ENCODE results near the gene RRP12. TPM values are rescaled to one million over a fixed set of nuclear protein-coding genes. Genes with fewer than 3 reads are reported as not detected.

Gene RRP12
- total RNA-seq, 1 experiment from 2014 or later, result 86.2 TPM

- Histone ChIP-seq H3K27me3 (replicated peaks; ENCODE audit: insufficient read depth, low read depth, low read length, poor library complexity) (no peaks in the 10 kb centered on the region), H3K4me1 (ENCODE audit: insufficient read depth, low read length, poor library complexity, severe bottlenecking) (no peaks in the 10 kb centered on the region), H3K27ac (ENCODE audit: low read depth, low read length, poor library complexity, severe bottlenecking) (no peak overlapping the region), H3K36me3 (ENCODE audit: insufficient read depth, low read length, poor library complexity, severe bottlenecking) (peaks cover 9% of the 10 kb centered on the region), H3K9me3 (ENCODE audit: low read depth, low read length, poor library complexity, severe bottlenecking) (no peaks in the 10 kb centered on the region), H3K4me3 (ENCODE audit: low read depth, low read length, poor library complexity, severe bottlenecking) (no peak overlapping the region)
- ChIA-PET POLR2A (ENCODE audit: low non-redundant PET) (no interaction called here), CTCF (no interaction called here)
- TF ChIP-seq EZH2 (IDR thresholded peaks at IDR 0.05; ENCODE audit: borderline replicate concordance, low read depth, low read length, poor library complexity, severe bottlenecking) (no peak), CTCF (conservative IDR thresholded peaks at IDR 0.05; ENCODE audit: low read depth, low read length) (no peak)
- no peak for DNase-seq (ENCODE audit: low spot score)
- intact Hi-C loops (cut with micrococcal nuclease; ENCODE audit: unreplicated experiment), result no loop called here
- no TSS peak for BruUV-seq (replicated peaks)
These were observed 38.7 kb downstream of the RRP12 start for GRCh38 chr10:97362310-97363033.

GRCh38 chr10:97361537-97361901 is 39.6 kb downstream of the RRP12 start:
- intact Hi-C loops (cut with micrococcal nuclease; ENCODE audit: unreplicated experiment), result no loop called here
- CTCF ChIA-PET, result no interaction called here
- Histone ChIP-seq H3K27me3 (replicated peaks; ENCODE audit: insufficient read depth, low read depth, low read length, poor library complexity) (no peaks in the 10 kb centered on the region), H3K27ac (ENCODE audit: low read depth, low read length, poor library complexity, severe bottlenecking) (no peak overlapping the region), H3K4me3 (ENCODE audit: low read depth, low read length, poor library complexity, severe bottlenecking) (no peak overlapping the region), H3K9me3 (ENCODE audit: low read depth, low read length, poor library complexity, severe bottlenecking) (no peaks in the 10 kb centered on the region), H3K4me1 (ENCODE audit: insufficient read depth, low read length, poor library complexity, severe bottlenecking) (no peaks in the 10 kb centered on the region), H3K36me3 (ENCODE audit: insufficient read depth, low read length, poor library complexity, severe bottlenecking) (peaks cover 10% of the 10 kb centered on the region)
- no TSS peak for BruUV-seq (replicated peaks)
- POLR2A ChIA-PET (ENCODE audit: low non-redundant PET), result no interaction called here
- no peak for DNase-seq (ENCODE audit: low spot score)
- TF ChIP-seq CTCF (conservative IDR thresholded peaks at IDR 0.05; ENCODE audit: low read depth, low read length), result no peak
- TF ChIP-seq EZH2 (IDR thresholded peaks at IDR 0.05; ENCODE audit: borderline replicate concordance, low read depth, low read length, poor library complexity, severe bottlenecking), result no peak

- H3K9me3 ChIP-seq (ENCODE audit: low read depth, low read length, poor library complexity, severe bottlenecking), result no peaks in the 10 kb centered on the region
- no peak overlapping the region for H3K4me3 ChIP-seq (ENCODE audit: low read depth, low read length, poor library complexity, severe bottlenecking)
- peaks cover 14% of the 10 kb centered on the region for H3K36me3 ChIP-seq (ENCODE audit: insufficient read depth, low read length, poor library complexity, severe bottlenecking)
- no TSS peak for BruUV-seq (replicated peaks)
- intact Hi-C loops (cut with micrococcal nuclease; ENCODE audit: unreplicated experiment), result no loop called here
- no peak for DNase-seq (ENCODE audit: low spot score)
- TF ChIP-seq CTCF (conservative IDR thresholded peaks at IDR 0.05; ENCODE audit: low read depth, low read length) (no peak), EZH2 (IDR thresholded peaks at IDR 0.05; ENCODE audit: borderline replicate concordance, low read depth, low read length, poor library complexity, severe bottlenecking) (no peak)
- CTCF ChIA-PET, result no interaction called here
- POLR2A ChIA-PET (ENCODE audit: low non-redundant PET), result no interaction called here
- no peak overlapping the region for H3K27ac ChIP-seq (ENCODE audit: low read depth, low read length, poor library complexity, severe bottlenecking)
- no peaks in the 10 kb centered on the region for H3K27me3 ChIP-seq (replicated peaks; ENCODE audit: insufficient read depth, low read depth, low read length, poor library complexity)
- H3K4me1 ChIP-seq (ENCODE audit: insufficient read depth, low read length, poor library complexity, severe bottlenecking), result no peaks in the 10 kb centered on the region
These were observed 40.2 kb downstream of the RRP12 start for GRCh38 chr10:97360705-97361536.
